Stimulated activated CD4-positive, alpha-beta T cell treated with anti-CD3 and anti-CD28 coated beads, Interleukin-2, amount 100 ng/mL, for 24 hours (primary cell): ENCODE data around the gene METTL2B.

Experiments
- DNase-seq, 2 donors: peaks; one replicate each; pipeline ENCODE4 v3.0.0-alpha.2; 2020

Gene METTL2B

GRCh38 chr7:128476402-128477335, at the start of gene METTL2B:
TSS of gene METTL2B (plus strand) at chr7:128476748. CDS start at chr7:128476766, 18 bp downstream.
- DNase-seq = peak; percentile 91 to 92

- DNase-seq = peak in 1 of 2 donors; percentile 26
These were observed 49.2 kb upstream of the METTL2B start for GRCh38 chr7:128427289-128427891.

GRCh38 chr7:128430207-128430606, 46.3 kb upstream of the METTL2B start:
- DNase-seq = no peak

- no peak for DNase-seq
These were observed 45.3 kb upstream of the METTL2B start for GRCh38 chr7:128431221-128431620.

GRCh38 chr7:128431754-128432153, 44.8 kb upstream of the METTL2B start:
- no peak for DNase-seq

GRCh38 chr7:128434413-128435326, 41.9 kb upstream of the METTL2B start:
- DNase-seq = no peak

- DNase-seq = no peak
These were observed 41.2 kb upstream of the METTL2B start for GRCh38 chr7:128435327-128435686.

GRCh38 chr7:128437426-128438332, 38.9 kb upstream of the METTL2B start:
- no peak for DNase-seq

- no peak for DNase-seq
These were observed 34.2 kb upstream of the METTL2B start for GRCh38 chr7:128442356-128442755.

GRCh38 chr7:128443831-128444600, 32.5 kb upstream of the METTL2B start:
- no peak for DNase-seq

- no peak for DNase-seq
These were observed 30.2 kb upstream of the METTL2B start for GRCh38 chr7:128446306-128446705.

GRCh38 chr7:128447941-128448564, 28.5 kb upstream of the METTL2B start:
- no peak for DNase-seq

- DNase-seq = no peak
These were observed 27.7 kb upstream of the METTL2B start for GRCh38 chr7:128448751-128449302.

- no peak for DNase-seq
These were observed 26.1 kb upstream of the METTL2B start for GRCh38 chr7:128450409-128450808.

- no peak for DNase-seq
These were observed 25.6 kb upstream of the METTL2B start for GRCh38 chr7:128450913-128451312.

GRCh38 chr7:128452552-128452951, 24.0 kb upstream of the METTL2B start:
- no peak for DNase-seq

GRCh38 chr7:128453836-128454804, 22.4 kb upstream of the METTL2B start:
- DNase-seq = no peak

- DNase-seq = no peak
These were observed 21.6 kb upstream of the METTL2B start for GRCh38 chr7:128454808-128455542.
